Measurements from ENCODE around the gene RARRES2. TPM values are rescaled to one million over a fixed set of nuclear protein-coding genes. Genes with fewer than 3 reads are reported as not detected.

Gene RARRES2
- total and polyA plus RNA-seq, 2 of the 13 experiments (the other 11 are each of a cell fraction or from before 2014, with no cell fraction given), result 134 to 172 TPM

GRCh38 chr7:150368884-150369747, 27.7 kb upstream of the RARRES2 start (continued):
- TF ChIP-seq ZBTB10 (CRISPR knock-in tag; IDR thresholded peaks at IDR 0.05; ENCODE audit: borderline replicate concordance) (no peak), FOXO1 (CRISPR knock-in tag; IDR thresholded peaks at IDR 0.05) (no peak), ZNF3 (CRISPR knock-in tag; IDR thresholded peaks at IDR 0.05) (no peak), MBD4 (IDR thresholded peaks at IDR 0.05; ENCODE audit: borderline replicate concordance, low read length) (no peak), SRF (IDR thresholded peaks at IDR 0.05; ENCODE audit: low read depth, low read length) (no peak), ZSCAN31 (CRISPR knock-in tag; IDR thresholded peaks at IDR 0.05; ENCODE audit: low read depth) (no peak), NONO (IDR thresholded peaks at IDR 0.05) (no peak), NONO (CRISPR knock-in tag; conservative IDR thresholded peaks at IDR 0.05) (no peak; the same call in 1 of the 2 replicates), BRF2 (CRISPR knock-in tag; IDR thresholded peaks at IDR 0.05) (no peak), SMARCE1 (IDR thresholded peaks at IDR 0.05; ENCODE audit: borderline replicate concordance) (no peak), SOX5 (CRISPR knock-in tag; IDR thresholded peaks at IDR 0.05; ENCODE audit: borderline replicate concordance) (no peak), PHF21A (CRISPR knock-in tag; IDR thresholded peaks at IDR 0.05) (0 out of 2 replicates have a peak, but pooled peaks have one; percentile 19), ZNF317 (CRISPR knock-in tag; IDR thresholded peaks at IDR 0.05) (peak; percentile 33; the same call in 1 of the 2 replicates), ZNF616 (CRISPR knock-in tag; IDR thresholded peaks at IDR 0.05; ENCODE audit: low read depth) (no peak; the same call in 1 of the 2 replicates), ZNF138 (CRISPR knock-in tag; IDR thresholded peaks at IDR 0.05; ENCODE audit: low read depth) (no peak), ATF7 (IDR thresholded peaks at IDR 0.05) (no peak), ATF7 (CRISPR knock-in tag; IDR thresholded peaks at IDR 0.05) (no peak), RFXAP (CRISPR knock-in tag; IDR thresholded peaks at IDR 0.05; ENCODE audit: borderline replicate concordance) (0 out of 2 replicates have a peak, but pooled peaks have one; percentile 12)
- TF ChIP-seq, protein P1, sequence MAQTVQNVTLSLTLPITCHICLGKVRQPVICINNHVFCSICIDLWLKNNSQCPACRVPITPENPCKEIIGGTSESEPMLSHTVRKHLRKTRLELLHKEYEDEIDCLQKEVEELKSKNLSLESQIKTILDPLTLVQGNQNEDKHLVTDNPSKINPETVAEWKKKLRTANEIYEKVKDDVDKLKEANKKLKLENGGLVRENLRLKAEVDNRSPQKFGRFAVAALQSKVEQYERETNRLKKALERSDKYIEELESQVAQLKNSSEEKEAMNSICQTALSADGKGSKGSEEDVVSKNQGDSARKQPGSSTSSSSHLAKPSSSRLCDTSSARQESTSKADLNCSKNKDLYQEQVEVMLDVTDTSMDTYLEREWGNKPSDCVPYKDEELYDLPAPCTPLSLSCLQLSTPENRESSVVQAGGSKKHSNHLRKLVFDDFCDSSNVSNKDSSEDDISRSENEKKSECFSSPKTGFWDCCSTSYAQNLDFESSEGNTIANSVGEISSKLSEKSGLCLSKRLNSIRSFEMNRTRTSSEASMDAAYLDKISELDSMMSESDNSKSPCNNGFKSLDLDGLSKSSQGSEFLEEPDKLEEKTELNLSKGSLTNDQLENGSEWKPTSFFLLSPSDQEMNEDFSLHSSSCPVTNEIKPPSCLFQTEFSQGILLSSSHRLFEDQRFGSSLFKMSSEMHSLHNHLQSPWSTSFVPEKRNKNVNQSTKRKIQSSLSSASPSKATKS (CRISPR knock-in tag; IDR thresholded peaks at IDR 0.05), result no peak
- TF ChIP-seq, protein P2, sequence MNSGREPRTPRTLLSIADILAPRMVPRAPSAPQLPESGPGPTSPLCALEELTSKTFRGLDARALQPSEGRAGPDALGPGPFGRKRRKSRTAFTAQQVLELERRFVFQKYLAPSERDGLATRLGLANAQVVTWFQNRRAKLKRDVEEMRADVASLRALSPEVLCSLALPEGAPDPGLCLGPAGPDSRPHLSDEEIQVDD (CRISPR knock-in tag; IDR thresholded peaks at IDR 0.05; ENCODE audit: borderline replicate concordance), result no peak
- TF ChIP-seq, protein P3, sequence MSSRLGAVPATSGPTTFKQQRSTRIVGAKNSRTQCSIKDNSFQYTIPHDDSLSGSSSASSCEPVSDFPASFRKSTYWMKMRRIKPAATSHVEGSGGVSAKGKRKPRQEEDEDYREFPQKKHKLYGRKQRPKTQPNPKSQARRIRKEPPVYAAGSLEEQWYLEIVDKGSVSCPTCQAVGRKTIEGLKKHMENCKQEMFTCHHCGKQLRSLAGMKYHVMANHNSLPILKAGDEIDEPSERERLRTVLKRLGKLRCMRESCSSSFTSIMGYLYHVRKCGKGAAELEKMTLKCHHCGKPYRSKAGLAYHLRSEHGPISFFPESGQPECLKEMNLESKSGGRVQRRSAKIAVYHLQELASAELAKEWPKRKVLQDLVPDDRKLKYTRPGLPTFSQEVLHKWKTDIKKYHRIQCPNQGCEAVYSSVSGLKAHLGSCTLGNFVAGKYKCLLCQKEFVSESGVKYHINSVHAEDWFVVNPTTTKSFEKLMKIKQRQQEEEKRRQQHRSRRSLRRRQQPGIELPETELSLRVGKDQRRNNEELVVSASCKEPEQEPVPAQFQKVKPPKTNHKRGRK (CRISPR knock-in tag; IDR thresholded peaks at IDR 0.05), result no peak

Measured in HepG2 (cell line).